Fibroblast of skin of abdomen (primary cell): ENCODE measurements around the gene NRSN2.
A peak's percentile ranks its signal among the peaks of the same experiment; 100 is the strongest.
"Not testable (repeated sequence)": the region's sequence is repeated elsewhere in the genome, so short reads cannot be mapped to it uniquely, and the experiment has no call there.

Source experiments
- DNase-seq: peaks from one replicate; pipeline ENCODE4 v3.0.0-alpha.2; 2013

The NRSN2 gene

DNA sequence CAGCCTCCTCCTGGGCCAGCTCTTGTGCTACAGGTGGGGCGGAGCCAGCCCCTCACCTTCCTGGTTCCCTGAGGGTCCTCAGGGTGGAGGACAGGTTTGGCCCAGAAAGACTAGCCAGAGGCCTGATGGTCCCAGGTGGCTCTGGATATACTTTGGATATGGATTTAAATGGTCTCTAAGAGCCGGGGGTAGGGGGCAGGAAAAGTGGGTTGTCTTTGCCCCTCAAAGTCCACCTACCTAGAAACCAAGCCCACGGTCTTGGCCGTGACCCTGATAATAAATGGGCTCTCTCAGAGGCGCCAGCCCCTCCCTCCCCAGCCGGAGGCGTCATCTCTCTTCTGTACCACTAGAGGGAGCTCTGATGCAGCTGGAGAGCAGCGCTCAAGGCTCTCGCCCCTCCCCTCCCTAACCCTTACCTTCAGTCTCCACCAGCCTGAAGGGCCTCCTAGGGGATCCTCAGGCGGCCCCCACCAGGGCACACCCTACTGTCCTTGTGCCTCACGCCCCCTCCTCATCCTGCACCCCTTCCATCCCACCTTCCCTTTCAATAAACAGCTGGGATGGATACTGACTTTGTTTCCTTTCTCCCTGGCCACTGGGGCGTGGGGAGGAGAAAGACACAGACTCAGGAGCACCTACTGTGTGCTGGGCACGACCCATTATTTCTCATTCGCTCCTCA, 7.5 kb downstream of the NRSN2 start:
- peak; percentile 76 for DNase-seq

DNA sequence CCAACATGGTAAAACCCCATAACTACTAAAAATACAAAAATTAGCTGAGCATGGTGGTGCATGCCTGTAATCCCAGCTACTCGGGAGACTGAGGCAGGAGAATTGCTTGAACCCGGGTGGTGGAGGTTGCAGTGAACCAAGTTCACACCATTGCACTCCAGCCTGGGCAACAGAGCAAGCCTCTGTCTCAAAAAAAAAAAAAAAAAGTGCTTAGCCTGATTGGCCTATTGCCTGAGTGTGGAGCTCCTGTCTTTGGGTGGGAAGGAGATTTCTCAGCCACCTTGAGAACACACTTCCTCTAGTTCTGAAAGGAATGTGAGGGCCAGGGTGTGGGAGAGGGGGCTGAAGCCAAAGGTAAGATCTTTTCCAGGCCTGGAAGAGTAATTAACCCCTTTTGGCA, 9.2 kb downstream of the NRSN2 start:
- DNase-seq: not testable (repeated sequence)

DNA sequence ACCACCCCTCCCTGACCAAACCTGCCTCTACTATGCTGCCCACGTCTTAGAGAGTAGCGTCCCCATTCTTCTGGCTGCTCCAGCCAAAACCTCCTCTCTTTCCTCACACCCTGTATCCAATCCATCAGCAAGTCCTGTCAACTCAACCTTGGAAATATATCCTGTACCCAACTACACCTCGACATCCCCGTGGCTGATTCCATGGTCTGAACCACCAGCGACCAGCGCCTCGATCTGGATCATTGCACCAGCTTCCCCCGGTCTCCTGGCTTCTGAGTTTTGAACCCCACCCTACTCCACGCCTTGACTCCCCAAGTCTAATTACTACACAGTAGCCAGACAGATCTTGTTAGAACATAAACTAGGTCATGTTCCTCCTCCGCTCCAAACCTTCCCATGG, 9.8 kb downstream of the NRSN2 start:
- DNase-seq: no peak

DNA sequence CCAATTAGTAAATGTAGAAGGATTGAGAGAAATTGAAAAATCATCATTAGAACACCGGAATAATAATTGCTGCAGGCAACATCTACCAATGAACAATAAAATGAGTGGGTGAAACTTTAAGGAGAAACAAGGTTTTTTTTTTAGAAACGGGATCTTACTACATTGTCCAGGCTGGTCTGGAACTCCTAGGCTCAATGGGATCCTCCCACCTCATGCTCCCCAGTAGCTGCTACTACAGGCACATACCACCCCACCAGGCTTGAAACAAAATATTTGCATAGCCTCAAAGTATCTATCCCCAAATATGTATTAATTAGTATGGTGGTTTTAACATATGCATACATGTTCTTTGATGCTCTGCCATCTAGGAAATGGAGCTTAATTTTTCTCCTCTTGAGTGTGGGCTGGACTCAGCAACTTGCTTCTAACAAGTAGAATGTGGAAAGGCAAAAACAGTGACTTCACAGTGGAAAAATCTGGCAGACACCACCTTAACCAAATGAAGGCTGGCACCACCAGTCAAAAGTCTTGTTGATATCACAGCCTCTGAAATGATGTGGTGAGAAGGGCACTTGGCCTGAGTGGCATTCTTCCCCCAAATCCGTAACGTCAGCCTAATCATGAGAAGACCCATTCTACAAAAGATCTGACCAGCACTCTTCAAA, 12.1 kb downstream of the NRSN2 start:
- no peak for DNase-seq

DNA sequence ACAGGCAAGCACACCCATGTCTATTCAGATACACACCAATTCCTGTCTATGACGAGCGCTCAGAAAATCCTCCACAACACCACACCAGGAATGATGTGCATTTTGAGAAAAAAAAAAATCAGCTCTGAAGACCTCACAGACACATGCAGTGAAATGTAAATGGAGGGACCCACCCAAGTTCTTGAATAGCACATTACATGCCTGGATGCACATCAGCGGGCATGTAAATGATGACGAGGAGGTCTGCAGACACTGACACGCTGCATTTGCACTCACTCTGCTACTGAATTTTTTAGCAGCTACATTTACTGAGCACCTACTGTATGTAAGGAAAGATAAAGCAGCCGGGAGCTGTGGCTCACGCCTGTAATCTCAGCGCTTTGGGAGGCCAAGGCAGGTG, 14.7 kb downstream of the NRSN2 start:
- no peak for DNase-seq

DNA sequence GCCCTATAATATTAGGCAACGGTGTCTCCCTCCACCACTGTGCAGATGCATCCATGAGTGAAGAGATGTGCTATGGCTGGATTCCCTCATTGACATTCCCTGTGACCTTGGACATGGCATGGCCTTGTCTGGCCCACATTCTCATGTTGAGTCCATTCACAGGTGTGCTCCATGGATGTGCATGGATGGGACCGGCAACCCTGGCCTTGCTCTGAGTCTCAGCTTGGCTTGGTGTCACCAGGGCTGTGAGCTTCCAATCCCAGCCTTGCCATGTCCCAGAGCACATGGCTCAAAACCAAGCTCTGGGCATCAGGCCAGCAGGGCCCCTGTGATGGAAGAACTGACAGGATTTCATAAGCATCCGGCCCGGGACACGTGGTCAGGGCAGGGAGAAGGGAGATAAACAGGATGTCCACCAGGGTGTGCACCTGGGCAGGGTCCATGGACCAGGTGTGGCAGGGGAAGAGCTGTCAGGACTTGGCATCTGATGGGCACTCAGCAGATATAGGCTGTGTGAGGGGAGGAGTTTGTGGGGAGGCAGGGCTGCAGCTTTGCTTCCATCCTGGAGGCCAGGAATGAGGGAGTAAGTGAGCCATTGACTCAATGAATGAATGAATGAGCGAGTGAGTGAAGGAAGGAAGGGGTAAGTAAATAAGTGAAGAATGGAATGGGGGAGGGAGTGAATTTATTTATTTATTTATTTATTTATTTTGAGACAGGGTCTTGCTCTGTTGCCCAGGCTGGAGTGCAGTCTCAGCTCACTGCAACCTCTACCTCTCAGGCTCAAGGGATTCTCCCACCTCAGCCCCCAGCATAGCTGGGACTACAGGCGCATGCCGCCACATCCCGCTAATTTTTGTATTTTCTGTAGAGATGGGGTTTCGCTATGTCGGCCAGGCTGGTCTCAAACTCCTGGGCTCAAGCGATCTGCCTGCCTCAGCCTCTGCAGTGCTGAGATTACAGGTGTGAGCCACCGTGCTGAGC, 15.7 kb downstream of the NRSN2 start:
- DNase-seq: peak; percentile 91

DNA sequence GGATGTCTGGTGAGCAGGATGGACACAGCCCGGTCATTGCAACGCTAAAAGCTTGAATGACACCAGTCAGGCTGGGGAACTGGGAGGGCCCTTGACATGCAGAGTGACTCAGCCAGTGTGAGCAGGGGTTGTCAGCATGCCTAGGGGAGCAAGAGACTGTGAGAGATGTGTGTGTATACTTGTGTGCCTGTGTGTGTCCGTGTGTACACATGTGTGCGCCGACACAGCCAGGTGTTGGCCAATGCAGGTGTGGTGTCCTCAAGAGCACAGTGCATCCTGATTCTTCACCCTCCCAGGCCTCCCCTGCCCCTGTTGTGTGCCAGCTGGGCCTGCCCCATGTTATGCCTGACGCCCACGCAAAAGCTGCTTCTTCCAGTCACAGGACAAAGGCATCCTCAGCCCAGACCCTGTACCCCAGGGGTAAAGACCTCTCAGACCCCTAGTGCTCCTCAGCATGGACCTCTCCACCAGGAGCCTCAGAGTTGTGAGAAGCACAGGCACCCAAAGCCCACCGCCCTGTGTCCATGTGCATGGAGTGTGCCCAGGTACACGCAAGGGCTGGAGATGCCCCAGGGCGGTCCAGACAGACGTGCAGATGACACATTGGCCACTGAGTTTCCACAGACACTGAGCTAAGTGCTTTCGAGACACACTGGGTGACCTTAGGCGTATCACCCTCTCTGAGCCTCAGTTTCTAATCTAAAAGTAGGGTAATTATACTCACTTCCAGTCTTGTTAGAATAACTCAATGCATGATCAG, 16.6 kb downstream of the NRSN2 start:
- DNase-seq: no peak

DNA sequence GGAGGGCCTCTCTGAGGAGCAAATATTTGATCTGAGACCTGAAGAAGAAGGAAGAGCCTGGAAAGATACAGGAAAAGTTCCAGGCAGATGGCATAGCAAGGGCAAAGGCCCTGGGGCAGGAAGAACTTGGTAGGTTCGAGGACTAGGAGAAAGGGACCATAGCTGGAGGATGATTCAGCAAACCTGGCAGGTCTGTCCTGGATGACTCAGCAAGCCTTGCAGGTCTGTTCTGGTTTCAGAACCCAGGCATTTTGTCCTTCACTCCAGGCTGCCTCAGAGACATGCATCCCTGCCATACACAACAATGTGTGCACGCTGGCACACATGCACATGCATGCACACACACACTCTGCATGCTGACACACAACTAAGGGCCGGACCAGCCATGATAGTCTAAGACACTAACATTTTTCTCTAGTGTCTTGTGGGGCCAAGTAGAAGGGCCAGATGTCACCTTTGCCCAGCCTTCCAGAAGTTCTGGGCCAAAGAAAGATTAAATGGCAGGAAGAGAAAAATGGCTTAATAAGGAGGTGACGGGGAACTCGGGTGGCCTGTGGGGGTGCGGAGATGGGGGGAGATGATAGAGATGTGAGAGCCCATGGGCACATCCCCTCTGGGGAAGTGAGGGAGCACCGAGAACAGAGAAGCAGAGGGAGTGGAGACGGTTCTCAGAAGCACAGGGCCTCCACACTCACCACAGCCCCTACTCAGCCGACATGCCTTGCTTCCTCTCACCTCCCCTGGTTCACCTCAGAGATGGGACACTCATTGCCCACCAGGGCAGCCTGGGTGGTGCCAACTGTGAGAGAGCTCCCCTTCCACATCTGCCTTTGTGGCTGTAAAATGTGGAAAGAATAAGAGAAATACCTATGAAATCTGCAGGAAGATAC, 18.2 kb downstream of the NRSN2 start:
- DNase-seq: no peak

DNA sequence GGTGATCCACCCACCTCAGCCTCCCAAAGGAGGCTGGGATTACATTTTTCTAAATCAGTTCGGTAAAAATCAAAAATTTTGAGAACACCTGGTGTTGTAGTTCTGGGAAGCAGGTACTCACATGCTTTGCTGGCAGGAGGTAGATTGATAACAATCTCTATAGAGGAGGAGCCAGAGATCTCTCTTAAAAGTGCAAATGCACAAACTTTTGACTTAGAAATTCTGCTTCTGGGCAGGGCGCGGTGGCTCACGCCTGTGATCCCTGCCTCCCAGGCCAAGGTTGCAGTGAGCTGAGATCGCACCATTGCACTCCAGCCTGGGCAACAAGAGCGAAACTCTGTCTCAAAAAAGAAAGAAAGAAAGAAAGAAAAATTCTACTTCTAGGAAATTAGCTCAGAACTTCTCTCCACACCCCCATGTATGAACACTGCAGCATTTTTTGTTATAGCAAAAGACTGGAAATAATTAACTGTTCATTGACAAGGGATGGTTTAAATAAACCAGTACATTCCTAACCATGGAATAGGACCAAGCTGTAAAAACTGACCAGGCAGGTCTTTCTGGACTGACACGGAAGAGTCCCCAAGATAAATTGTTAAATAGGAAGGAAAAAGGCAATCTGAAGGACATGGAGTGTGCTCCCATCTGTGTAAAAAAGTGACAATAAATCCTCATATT, 19.3 kb downstream of the NRSN2 start:
- no peak for DNase-seq

DNA sequence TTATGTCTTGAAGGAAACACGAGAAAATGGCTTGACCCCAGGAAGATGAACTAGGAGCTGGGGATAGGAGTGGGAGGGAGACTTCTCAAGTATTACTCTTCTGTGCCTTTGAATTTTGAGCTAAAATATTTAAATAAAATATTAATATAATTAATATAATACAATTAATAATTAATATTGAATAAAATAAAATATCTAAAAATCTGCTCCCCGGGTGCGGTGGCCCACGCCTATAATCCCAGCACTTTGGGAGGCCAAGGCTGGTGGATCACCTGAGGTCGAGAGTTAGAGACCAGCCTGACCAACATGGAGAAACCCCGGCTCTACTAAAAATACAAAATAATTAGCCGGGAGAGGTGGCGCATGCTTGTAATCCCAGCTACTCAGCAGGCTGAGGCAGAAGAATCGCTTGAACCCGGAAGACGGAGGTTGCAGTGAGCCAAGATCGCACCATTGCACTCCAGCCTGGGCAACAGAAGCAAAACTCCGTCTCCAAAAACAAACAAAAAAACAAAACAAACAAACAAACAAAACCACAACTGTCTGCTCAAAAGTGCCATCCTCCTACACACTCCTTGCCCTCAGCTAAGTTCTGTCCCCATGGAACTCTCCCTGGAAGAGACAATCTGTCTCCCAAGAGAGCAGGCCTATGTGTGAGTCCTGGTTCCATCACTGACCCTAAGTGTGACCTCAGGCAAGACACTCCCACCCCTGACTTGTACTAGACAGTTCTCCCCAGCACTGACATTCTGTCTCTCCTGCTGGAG, 20.0 kb downstream of the NRSN2 start:
- DNase-seq: no peak

DNA sequence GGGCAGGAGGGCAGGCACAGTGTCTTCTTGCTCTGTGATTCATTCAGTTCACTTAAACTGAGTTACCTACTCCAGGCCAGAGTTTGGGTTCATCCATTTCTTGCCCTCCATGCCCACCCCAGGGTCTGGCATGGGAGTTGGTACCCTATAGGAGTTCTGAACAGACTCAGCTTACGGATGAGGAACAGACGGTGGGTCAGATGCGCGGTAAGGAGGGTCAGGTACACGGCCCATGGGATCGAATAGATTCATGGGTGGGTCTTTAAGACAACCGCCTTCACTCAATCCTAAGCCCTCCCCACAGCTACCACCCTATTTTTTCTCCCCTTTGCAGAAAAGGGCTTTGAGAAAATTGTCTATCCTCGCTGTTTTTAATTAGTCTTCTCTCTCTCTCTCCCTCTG, 20.6 kb downstream of the NRSN2 start:
- DNase-seq: no peak

DNA sequence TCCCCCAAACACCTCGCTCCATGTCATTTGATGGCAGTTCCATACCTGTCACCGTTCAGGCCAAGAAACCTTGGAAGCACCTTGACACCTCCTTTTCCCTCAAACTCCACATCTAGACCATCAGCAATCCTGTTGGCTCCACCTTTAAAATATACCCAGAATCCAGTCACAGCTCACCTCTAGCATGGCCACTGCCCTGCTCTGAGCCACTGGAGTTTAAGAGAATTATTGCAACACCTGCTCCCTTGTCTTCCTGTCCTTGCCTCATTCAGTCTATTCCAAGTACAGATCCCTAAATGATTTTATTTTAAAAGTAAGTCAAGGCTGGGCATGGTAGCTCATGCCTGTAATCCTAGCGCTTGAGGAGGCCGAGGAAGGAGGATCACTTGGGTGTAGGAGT, 22.0 kb downstream of the NRSN2 start:
- no peak for DNase-seq

DNA sequence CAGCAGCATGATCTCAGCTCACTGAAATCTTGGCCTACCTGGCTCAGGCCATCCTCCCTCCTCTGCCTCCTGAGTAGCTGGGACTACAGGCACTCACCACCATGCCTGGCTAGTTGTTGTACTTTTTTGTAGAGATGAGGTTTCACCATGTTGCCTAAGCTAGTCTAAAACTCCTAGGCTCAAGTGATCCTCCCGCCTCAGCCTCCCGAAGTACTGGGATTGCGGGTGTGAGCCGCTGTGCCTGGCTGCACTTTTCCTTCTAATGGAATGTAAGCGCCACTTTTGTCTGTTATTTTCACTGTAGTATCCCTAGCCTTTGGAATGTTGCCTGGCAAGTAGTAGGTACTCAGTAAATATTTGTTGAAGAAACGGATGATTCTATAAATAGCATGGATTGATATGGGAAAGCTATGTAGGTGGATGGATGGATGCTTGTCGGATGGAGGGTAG, 23.3 kb downstream of the NRSN2 start:
- DNase-seq: no peak

DNA sequence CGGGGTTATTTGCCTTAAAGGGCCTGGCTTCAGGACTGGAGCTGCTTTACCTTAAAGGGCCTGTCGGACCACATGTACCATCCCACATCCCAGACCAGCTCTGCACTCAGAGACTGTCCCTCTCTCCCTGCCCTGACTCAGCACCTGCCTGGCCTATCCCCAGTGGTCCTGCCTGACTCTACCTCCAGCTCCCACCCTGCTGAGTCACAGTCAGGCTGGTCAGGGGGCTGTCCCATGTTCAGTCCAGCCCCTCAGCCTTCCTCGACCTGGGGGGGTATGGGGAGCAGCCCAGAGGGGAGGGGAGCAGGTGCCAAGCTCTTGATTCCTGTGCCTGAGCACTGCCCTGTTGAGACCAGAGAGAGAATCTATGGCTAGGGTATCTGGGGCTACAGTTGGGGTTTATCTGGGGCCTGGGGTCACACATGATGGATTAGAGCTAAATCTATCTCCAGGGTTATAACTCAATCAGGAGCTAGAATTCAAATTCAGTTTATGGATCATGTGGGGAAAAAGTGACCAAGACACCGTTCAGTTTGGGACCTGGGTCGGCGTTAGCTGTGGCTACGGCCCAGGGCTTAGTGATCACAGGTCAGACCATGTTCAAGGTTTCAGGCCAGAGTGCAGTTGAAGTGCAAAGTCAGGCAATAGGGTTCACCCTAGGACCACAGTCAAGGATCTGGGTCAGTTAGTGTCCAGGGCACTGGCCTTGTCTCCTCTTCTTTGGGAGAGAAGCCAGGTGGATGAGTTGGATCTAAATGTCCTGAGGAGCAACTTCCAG, 24.3 kb downstream of the NRSN2 start:
- no peak for DNase-seq

DNA sequence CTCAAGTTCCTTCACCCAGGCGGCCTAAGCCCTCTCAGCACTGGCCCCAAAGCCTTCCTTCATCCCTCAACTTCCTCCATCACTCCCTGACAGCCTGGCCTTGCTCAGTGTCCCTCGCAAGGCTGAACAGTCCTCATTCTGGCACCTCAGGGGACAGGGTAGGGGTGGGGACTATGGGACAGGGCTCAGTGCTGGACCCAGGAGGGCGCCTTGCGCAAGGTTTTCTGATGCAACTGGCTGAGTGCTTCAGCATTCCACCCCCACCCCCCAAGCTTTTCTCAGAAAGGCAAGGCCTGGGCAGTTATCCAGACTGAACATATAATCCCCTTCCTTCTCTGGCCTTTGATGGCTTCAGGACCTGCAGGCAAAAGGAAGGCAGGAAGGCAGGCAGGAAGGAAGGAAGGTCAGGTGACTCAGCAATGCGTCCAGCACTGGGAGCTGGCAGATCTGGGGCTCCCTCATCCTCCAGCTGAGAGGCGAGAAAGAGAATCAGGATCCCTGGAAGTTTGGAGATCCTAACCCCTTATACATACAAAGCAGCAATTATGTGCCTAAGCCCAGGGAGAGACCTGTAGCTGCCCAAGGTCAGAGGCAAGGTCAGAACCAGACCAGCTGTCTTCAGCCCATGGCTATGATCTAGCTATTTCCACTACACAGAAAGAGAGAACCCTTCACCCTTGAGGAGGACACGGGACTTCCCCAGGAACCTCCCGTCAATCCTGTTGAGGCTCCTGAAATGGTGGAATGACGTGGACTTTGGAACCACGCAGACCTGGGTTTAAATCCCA, 25.0 kb downstream of the NRSN2 start:
- DNase-seq: peak; percentile 94

DNA sequence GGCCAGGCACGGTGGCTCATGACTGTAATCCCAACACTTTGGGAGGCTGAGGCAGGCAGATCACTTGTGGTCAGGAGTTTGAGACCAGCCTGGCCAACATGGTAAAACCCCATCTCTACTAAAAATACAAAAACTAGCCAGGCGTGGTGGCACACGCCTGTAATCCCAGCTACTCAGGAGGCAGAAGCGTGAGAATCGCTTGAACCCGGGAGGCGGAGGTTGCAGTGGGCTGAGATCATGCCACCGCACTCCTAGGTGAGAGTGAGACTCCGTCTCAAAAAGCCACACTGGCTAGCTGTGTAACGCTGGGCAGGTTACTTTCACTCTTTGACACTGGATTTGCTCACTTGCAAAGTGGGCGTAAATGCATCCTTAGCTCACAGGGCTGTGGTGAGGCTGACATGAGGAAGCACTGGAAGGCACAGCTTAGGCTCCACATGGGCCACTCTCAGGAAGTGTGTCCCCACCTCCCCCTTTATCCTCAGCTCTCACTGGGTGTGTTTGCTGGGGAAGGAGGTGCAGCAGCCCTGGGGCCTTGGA, 25.7 kb downstream of the NRSN2 start:
- DNase-seq: not testable (repeated sequence)

DNA sequence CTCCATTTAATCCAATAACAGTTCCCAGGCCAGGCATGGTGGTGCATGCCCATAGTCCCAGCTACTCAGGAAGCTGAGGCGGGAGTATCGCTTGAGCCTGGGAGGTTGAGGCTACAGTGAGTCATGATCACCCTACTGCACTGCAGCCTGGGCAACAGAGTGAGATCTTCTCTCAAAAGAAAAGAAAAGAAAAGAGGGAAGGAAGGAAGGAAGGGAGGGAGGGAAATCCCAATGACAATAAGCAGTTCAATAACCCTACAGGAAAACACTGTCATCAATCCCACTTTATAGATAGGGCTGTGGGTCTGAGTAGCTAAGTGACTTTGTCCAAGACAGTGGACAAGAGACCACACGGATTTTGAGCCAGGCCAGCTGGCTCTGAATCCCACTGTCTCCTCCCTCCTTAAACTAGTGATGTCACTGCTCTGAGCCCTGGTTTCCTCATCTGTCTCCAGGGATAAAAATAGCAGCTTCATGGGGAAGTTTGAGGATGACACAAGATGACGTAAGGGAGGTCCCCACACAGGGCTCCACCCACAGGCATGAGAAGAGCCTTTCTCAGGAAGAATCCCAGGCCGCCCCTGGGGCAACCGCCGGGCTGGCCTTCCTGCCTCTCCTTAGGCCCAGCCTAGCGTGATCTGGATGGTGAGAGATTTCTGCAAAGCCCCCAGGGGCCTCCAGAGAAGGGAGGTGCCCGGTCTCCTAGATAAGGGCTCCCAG, 26.4 kb downstream of the NRSN2 start:
- DNase-seq: peak; percentile 77
